ENCODE results near the gene MLLT1.

The MLLT1 gene

DNA sequence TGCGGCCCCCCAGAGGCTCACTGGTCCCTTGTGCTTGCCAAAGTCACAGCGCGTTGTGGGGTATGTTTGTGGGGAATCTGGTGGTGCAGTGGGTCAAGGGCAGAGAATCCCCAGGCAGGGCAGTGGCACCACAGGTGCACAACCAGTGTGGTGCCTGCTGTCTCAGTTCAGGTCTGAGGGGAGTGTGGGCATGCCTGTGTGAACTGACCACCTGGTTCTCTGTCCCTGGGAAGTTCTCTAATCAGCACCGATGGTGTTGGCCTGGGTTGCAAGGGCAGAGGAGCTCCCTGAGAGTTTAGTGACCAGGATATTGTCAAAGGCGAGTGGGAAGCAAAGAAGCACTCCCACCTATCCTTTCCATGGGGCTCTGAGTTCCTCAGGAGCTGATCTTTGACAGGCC, 106.6 kb downstream of the MLLT1 start:
- TF ChIP-seq, protein P1, sequence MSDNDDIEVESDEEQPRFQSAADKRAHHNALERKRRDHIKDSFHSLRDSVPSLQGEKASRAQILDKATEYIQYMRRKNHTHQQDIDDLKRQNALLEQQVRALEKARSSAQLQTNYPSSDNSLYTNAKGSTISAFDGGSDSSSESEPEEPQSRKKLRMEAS (IDR thresholded peaks at IDR 0.05; ENCODE audit: low read depth, low read length): no peak
- no peak for TF ChIP-seq MYC (IDR thresholded peaks at IDR 0.05; ENCODE audit: low read depth, low read length)
- no peak for TF ChIP-seq POLR2A (IDR thresholded peaks at IDR 0.05; ENCODE audit: extremely low read depth, insufficient read length)
- TF ChIP-seq, protein P2, sequence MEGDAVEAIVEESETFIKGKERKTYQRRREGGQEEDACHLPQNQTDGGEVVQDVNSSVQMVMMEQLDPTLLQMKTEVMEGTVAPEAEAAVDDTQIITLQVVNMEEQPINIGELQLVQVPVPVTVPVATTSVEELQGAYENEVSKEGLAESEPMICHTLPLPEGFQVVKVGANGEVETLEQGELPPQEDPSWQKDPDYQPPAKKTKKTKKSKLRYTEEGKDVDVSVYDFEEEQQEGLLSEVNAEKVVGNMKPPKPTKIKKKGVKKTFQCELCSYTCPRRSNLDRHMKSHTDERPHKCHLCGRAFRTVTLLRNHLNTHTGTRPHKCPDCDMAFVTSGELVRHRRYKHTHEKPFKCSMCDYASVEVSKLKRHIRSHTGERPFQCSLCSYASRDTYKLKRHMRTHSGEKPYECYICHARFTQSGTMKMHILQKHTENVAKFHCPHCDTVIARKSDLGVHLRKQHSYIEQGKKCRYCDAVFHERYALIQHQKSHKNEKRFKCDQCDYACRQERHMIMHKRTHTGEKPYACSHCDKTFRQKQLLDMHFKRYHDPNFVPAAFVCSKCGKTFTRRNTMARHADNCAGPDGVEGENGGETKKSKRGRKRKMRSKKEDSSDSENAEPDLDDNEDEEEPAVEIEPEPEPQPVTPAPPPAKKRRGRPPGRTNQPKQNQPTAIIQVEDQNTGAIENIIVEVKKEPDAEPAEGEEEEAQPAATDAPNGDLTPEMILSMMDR (IDR thresholded peaks at IDR 0.05; ENCODE audit: low read depth, low read length): no peak

DNA sequence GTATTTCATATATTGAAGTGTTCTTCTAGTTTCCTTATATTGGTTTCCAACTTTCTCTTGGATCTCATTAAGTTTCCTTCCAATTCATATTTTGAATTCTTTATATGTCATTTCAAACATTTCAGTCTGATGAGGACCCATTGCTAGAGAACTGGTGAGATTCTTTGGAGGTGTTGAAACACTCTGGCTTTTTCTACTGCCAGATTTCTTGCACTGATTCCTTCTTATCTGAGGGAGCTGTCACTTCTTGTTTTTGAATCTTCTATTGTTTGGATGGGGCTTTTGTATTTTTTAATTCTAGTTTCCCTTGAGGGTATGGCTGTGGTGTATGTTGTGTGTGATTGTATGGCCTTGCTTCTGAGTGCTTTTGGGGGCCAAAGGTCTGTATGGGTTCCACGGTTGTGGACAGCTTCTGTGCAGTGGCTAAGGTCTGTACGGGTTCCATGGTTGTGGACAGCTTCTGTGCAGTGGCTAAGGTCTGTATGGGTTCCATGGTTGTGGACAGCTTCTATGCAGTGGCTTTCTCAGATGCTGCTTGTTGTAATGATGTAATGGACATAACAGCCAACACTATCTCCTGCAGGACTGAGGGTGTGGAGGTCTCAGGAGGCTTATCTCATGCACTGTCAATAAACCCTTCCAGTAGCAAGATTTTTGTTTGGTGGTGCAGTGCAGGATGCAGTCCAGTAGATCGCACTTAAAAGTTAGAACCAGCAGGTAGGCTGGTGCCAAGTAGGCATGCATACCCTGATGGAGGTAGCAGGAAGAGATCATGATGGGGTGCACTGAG, 107.5 kb downstream of the MLLT1 start:
- TF ChIP-seq POLR2A (IDR thresholded peaks at IDR 0.05; ENCODE audit: extremely low read depth, insufficient read length) (no peak), MYC (IDR thresholded peaks at IDR 0.05; ENCODE audit: low read depth, low read length) (no peak)
- TF ChIP-seq, protein P1 (IDR thresholded peaks at IDR 0.05; ENCODE audit: low read depth, low read length): no peak
- TF ChIP-seq, protein P2 (IDR thresholded peaks at IDR 0.05; ENCODE audit: low read depth, low read length): no peak
- DNase-seq (ENCODE audit: low read depth): no peak
- no peak overlapping the region for H3K4me3 ChIP-seq (ENCODE audit: low read depth, low read length)

More for the DNA sequence above, 106.6 kb downstream of the MLLT1 start:
- no peak for DNase-seq (ENCODE audit: low read depth)
- no peak overlapping the region for H3K4me3 ChIP-seq (ENCODE audit: low read depth, low read length)

DNA sequence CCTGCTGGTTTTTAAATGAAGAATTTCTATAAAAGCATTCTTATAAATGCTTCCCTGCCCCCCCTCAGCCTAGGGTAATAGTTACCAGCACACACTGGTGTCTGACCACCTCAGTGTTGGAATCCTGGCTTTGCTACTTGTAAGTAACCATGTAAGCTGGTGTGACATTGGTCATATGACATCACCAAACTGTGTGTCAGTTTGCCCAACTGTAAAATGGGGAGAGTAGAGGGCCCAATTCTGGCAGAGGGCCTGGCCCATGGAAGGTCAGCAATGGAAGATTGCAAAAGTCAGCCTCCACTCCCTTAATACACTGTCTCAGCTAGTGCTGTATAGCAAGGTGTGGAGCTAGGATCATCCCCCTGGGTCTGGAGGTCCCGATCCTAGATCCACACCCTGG, 112.7 kb downstream of the MLLT1 start:
- TF ChIP-seq, protein P1 (IDR thresholded peaks at IDR 0.05; ENCODE audit: low read depth, low read length): no peak
- TF ChIP-seq, protein P2 (IDR thresholded peaks at IDR 0.05; ENCODE audit: low read depth, low read length): no peak
- TF ChIP-seq POLR2A (IDR thresholded peaks at IDR 0.05; ENCODE audit: extremely low read depth, insufficient read length) (no peak), MYC (IDR thresholded peaks at IDR 0.05; ENCODE audit: low read depth, low read length) (no peak)
- DNase-seq (ENCODE audit: low read depth): no peak
- H3K4me3 ChIP-seq (ENCODE audit: low read depth, low read length): no peak overlapping the region

DNA sequence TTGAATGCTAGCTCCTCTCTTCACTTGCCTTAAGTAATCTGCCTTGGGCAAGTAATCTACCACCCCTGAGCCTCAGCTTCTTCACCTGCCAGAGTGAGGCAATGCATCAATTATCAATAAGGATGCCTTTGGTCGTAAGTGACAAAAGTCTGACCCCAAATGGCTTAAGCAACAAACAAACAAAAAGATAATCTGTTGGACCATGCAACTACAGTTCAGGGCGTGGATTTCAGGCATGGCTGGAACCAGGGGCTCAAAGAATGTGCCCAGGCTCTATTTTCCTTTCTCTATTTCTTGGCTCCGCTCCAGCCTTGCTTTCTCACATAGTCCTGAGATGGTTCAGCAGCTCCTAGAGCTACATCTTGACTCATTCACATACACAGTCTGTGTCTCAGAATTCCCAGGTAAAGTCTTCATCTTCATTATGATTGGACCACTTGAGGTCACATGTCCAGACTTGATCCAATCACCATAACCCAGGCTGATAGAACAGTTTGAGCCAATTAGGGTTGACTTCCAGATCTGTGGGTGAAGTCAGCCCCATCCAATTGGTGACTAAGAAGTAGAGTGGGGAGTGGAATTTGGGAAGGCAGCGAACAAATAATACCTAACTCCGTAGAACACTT, 114.8 kb downstream of the MLLT1 start:
- TF ChIP-seq MYC (IDR thresholded peaks at IDR 0.05; ENCODE audit: low read depth, low read length): no peak
- TF ChIP-seq POLR2A (IDR thresholded peaks at IDR 0.05; ENCODE audit: extremely low read depth, insufficient read length): no peak
- TF ChIP-seq, protein P1 (IDR thresholded peaks at IDR 0.05; ENCODE audit: low read depth, low read length): no peak
- TF ChIP-seq, protein P2 (IDR thresholded peaks at IDR 0.05; ENCODE audit: low read depth, low read length): no peak
- no peak for DNase-seq (ENCODE audit: low read depth)
- no peak overlapping the region for H3K4me3 ChIP-seq (ENCODE audit: low read depth, low read length)

DNA sequence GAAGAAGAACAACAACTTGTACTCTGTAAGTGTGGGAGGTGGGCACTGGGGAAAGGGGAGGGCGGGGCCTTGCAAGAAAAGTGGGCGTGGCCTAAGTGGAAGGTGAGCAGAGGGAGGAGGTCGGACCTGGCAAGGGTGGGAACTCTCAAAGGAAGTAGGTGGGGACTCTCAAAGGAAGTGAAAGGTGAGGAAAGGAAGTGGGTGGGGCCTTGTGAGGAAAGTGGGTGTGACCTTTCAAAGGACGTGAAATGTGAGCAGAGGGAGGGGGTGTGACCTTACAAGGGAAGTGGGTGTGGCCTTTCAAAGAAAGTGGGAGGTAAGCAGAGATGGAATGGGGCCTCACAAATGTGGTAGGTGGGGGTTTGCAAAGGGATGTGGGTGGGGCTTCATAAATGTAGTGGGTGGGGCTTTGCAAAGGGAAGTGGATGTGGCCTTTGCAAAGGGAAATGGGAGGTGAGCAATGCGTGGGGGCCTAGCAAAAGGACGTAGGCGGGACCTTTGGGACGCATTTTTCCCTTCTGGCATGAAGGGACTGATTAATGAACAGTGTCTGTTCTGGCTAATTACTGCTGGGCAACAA, 118.4 kb downstream of the MLLT1 start:
- TF ChIP-seq MYC (IDR thresholded peaks at IDR 0.05; ENCODE audit: low read depth, low read length): no peak; the same call in 1 of the 2 replicates
- TF ChIP-seq, protein P2 (IDR thresholded peaks at IDR 0.05; ENCODE audit: low read depth, low read length): no peak
- TF ChIP-seq, protein P1 (IDR thresholded peaks at IDR 0.05; ENCODE audit: low read depth, low read length): no peak
- no peak for TF ChIP-seq POLR2A (IDR thresholded peaks at IDR 0.05; ENCODE audit: extremely low read depth, insufficient read length)
- peak; percentile 66 for DNase-seq (ENCODE audit: low read depth)
- no peak overlapping the region for H3K4me3 ChIP-seq (ENCODE audit: low read depth, low read length)
